ENCODE data around the gene GMIP. TPM values are rescaled to one million over a fixed set of nuclear protein-coding genes. Genes with fewer than 3 reads are reported as not detected.

GMIP gene
- total and polyA plus RNA-seq, 2 of the 13 experiments (the other 11 are each of a cell fraction or from before 2014, with no cell fraction given), result 1.5 to 1.8 TPM

GRCh38 chr19:19626516-19627472, 16.7 kb downstream of the GMIP start:
- ChIA-PET POLR2A (no interaction called here), CTCF (ENCODE audit: low intra/inter-chr PET ratio, low total read pairs) (no interaction called here)
- no peaks in the 10 kb centered on the region; a peak in 1 of 5 replicates for H3K27me3 ChIP-seq (ENCODE audit: control insufficient read depth in 1 of 2, insufficient read depth in 2 of 2, low read length in 2 of 2)
- no peaks in the 10 kb centered on the region for H4K20me1 ChIP-seq (ENCODE audit: insufficient read depth, low read length)
- FAIRE-seq, result no peak
- H3K9ac ChIP-seq (ENCODE audit: insufficient read depth, low read depth, low read length), result no peak overlapping the region
- H3K79me2 ChIP-seq (ENCODE audit: insufficient read depth, low read length), result no peaks in the 10 kb centered on the region
- H3K27ac ChIP-seq (ENCODE audit: extremely low read length, insufficient read depth, low read length), result no peak overlapping the region
- no peak overlapping the region for H2AFZ ChIP-seq (ENCODE audit: low read length)
- H3K4me1 ChIP-seq (ENCODE audit: insufficient read depth, low read length), result no peaks in the 10 kb centered on the region
- no TSS peak for BruUV-seq (replicated peaks)
- no peak; the same call in 2 of the 3 replicates for ATAC-seq
- no peak overlapping the region for H3K4me3 ChIP-seq (replicated peaks in 1 of 3; ENCODE audit: insufficient read depth in 1 of 3, low read depth in 2 of 3, low read length in 3 of 3)
- TF ChIP-seq CBX2 (IDR thresholded peaks at IDR 0.05; ENCODE audit: low read depth, low read length) (no peak), CBX2 (CRISPR knock-in tag; IDR thresholded peaks at IDR 0.05; ENCODE audit: low read depth) (no peak), HNRNPK (IDR thresholded peaks at IDR 0.05; ENCODE audit: low read depth, low read length, poor library complexity, severe bottlenecking) (no peak), NFIB (CRISPR knock-in tag; IDR thresholded peaks at IDR 0.05; ENCODE audit: borderline replicate concordance) (no peak), IRF2 (CRISPR knock-in tag; IDR thresholded peaks at IDR 0.05) (no peak), PHF5A (CRISPR knock-in tag; IDR thresholded peaks at IDR 0.05; ENCODE audit: low read depth, unreplicated experiment) (no peak), ZNF280D (CRISPR knock-in tag; IDR thresholded peaks at IDR 0.05) (no peak), RAD21 (CRISPR knock-in tag; IDR thresholded peaks at IDR 0.05) (no peak), ZNF382 (CRISPR knock-in tag; IDR thresholded peaks at IDR 0.05; ENCODE audit: borderline replicate concordance) (no peak), FOSL2 (CRISPR knock-in tag; IDR thresholded peaks at IDR 0.05) (no peak), ZNF343 (CRISPR knock-in tag; IDR thresholded peaks at IDR 0.05) (no peak), GPBP1L1 (CRISPR knock-in tag; IDR thresholded peaks at IDR 0.05) (no peak), MTF1 (CRISPR knock-in tag; IDR thresholded peaks at IDR 0.05) (no peak), KDM3A (CRISPR knock-in tag; IDR thresholded peaks at IDR 0.05; ENCODE audit: low read depth) (no peak), HDAC2 (CRISPR knock-in tag; IDR thresholded peaks at IDR 0.05) (no peak), ZBTB38 (CRISPR knock-in tag; IDR thresholded peaks at IDR 0.05) (no peak)
- DNase-seq (ENCODE audit: low spot score), result no peak
- WGBS (ENCODE audit: low lambda C conversion rate), result 85% methylated on average over 32 of the region's 48 CpGs
- no peaks in the 10 kb centered on the region for H3K9me3 ChIP-seq (ENCODE audit: low read length)
- intact Hi-C loops (cut with micrococcal nuclease; ENCODE audit: unreplicated experiment), result no loop called here
- H3K36me3 ChIP-seq (replicated peaks in 1 of 2; ENCODE audit: control insufficient read depth in 1 of 2, insufficient read depth in 2 of 2, low read length in 2 of 2), result no peaks in the 10 kb centered on the region
- H3K4me2 ChIP-seq (ENCODE audit: low read depth, low read length), result no peak overlapping the region
- in situ Hi-C loops (cut with HindIII; ENCODE audit: extremely low pct_ligation_motif_present, low pct_unique_long_range_greater_than_20kb), result no loop called here

Data from HepG2 (cell line).